GM20000 (cell line): ENCODE data around the gene CH25H.

Experiments
- DNase-seq: peaks from one replicate; pipeline ENCODE4 v3.0.0; 2012; ENCODE audit warnings: low spot score
- TF ChIP-seq, protein P1 (sequence below): IDR thresholded peaks from 2 replicates; pipeline ENCODE4 v1.5.1; 2012; ENCODE audit warnings: mild to moderate bottlenecking, control low read depth; ENCODE audit errors: extremely low read depth, missing control alignments

Gene CH25H

GRCh38 chr10:89228146-89228545 lies 21.0 kb upstream of the CH25H start:
- DNase-seq: no peak
- TF ChIP-seq, protein P1, sequence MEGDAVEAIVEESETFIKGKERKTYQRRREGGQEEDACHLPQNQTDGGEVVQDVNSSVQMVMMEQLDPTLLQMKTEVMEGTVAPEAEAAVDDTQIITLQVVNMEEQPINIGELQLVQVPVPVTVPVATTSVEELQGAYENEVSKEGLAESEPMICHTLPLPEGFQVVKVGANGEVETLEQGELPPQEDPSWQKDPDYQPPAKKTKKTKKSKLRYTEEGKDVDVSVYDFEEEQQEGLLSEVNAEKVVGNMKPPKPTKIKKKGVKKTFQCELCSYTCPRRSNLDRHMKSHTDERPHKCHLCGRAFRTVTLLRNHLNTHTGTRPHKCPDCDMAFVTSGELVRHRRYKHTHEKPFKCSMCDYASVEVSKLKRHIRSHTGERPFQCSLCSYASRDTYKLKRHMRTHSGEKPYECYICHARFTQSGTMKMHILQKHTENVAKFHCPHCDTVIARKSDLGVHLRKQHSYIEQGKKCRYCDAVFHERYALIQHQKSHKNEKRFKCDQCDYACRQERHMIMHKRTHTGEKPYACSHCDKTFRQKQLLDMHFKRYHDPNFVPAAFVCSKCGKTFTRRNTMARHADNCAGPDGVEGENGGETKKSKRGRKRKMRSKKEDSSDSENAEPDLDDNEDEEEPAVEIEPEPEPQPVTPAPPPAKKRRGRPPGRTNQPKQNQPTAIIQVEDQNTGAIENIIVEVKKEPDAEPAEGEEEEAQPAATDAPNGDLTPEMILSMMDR: no peak

- TF ChIP-seq, protein P1: no peak
- DNase-seq: no peak
Measured at GRCh38 chr10:89226891-89227290, 19.8 kb upstream of the CH25H start.

DNA sequence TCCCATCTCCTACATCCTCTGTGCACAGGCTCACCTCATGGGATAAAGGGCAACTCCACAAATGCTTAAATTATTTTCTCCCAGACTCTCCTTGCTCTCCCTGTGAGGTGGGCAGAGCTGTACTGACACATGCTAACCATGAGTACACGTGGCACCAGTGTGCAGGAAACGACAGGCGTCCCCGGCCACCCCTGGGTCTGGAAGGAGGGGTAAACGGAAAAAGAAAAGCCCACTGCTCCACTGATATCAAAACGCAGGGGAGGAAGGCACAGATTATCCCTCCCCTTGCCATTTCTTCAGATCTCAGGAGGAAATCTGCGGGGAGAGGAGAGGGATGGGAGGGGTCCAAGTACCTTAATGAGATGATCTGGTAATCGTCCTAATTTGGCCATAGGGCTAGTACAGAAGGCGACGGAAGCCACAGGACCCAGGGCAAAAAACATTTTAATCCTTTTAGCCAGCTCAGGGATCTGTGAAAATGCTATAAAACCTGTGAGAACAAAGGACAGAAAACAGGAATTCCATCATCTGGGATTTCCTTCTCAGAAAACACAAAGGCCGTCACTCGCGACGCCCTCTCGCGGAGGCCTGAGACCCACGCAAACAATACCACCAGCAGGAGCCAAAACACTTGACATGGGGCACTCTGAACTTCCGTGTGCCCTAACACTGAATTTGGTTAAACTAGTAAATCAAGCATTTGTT lies 17.8 kb upstream of the CH25H start:
- TF ChIP-seq, protein P1: no peak
- DNase-seq: no peak

GRCh38 chr10:89221919-89222318 lies 14.8 kb upstream of the CH25H start:
- no peak for DNase-seq
- TF ChIP-seq, protein P1: no peak

DNA sequence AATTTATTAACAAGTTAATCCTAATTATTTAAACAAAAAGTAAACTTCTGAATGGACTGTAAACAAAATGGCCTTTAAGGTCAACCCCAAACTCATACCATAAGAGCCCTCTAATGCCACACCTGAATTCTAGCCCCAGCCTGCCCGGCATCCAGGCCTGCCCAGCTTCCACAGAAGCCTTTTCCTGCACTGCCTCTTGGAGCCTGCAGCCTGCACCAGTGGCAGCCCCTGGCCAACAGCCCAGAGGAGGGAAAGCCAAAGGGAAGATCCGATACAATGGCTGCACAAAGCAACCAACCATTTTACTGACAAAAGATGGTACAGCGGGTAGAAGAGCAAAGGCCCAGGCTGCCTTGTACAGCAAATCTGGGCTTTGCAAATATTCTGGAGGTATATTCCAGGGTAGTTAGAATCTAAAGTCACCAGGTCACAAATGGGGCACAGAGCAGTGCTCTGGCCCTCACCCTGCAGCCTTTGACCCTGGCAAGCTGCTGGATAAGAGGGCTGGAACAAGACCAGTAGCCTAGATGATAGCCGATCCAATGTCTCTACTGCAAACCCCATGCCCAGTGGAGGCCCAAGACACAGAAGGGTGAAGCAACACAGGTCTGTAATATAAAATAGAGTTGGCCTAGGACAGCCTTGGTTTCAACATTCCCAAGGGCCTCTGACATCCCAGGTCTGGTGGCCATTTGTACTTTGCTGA lies 12.5 kb upstream of the CH25H start:
- no peak for DNase-seq

GRCh38 chr10:89217057-89217990 lies 10.2 kb upstream of the CH25H start:
- TF ChIP-seq, protein P1: peak; percentile 43
- peak; percentile 32 for DNase-seq

More for the DNA sequence above, 12.5 kb upstream of the CH25H start:
- TF ChIP-seq, protein P1: no peak
